ENCODE results near the gene FHOD3. TPM values are rescaled to one million over a fixed set of nuclear protein-coding genes. Genes with fewer than 3 reads are reported as not detected.

The FHOD3 gene
- total RNA-seq, 1 donor: 13.0 TPM

DNA sequence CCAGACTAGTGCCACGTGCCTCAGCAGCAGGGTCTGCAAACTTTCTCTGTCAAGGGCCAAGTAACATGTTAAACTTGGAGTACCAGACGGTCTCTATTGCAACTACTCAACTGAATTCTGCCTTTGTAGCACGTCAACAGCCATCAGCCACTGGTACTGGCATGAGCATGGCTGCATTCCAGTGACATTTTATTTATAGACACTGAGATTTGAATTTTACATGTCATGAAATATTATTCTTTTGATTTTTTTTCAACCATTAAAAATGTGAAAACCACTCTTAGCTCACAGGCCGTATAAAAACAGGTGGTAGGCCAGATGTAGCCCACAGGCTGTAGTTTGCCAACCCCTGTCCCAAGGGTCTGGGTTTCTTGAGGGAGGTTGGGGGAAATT lies 331.6 kb downstream of the FHOD3 start:
- TF ChIP-seq, protein P1, sequence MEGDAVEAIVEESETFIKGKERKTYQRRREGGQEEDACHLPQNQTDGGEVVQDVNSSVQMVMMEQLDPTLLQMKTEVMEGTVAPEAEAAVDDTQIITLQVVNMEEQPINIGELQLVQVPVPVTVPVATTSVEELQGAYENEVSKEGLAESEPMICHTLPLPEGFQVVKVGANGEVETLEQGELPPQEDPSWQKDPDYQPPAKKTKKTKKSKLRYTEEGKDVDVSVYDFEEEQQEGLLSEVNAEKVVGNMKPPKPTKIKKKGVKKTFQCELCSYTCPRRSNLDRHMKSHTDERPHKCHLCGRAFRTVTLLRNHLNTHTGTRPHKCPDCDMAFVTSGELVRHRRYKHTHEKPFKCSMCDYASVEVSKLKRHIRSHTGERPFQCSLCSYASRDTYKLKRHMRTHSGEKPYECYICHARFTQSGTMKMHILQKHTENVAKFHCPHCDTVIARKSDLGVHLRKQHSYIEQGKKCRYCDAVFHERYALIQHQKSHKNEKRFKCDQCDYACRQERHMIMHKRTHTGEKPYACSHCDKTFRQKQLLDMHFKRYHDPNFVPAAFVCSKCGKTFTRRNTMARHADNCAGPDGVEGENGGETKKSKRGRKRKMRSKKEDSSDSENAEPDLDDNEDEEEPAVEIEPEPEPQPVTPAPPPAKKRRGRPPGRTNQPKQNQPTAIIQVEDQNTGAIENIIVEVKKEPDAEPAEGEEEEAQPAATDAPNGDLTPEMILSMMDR (IDR thresholded peaks at IDR 0.05; ENCODE audit: extremely low read depth, low read depth, low read length): no peak
- Histone ChIP-seq H3K4me3 (ENCODE audit: insufficient read depth, low read length) (no peak overlapping the region), H3K79me2 (ENCODE audit: insufficient read depth, low read length) (no peaks in the 10 kb centered on the region), H4K20me1 (ENCODE audit: insufficient read depth, low read length) (no peaks in the 10 kb centered on the region), H3K36me3 (ENCODE audit: insufficient read depth, low read length) (no peaks in the 10 kb centered on the region), H2AFZ (ENCODE audit: low read length) (no peak overlapping the region), H3K4me1 (ENCODE audit: insufficient read depth, low read length) (peaks cover 7% of the 10 kb centered on the region), H3K9me3 (ENCODE audit: low read depth, low read length) (no peaks in the 10 kb centered on the region), H3K27ac (ENCODE audit: low read depth, low read length) (peak overlapping the region; percentile 6), H3K27me3 (ENCODE audit: insufficient read depth, low read length) (no peaks in the 10 kb centered on the region), H3K4me2 (ENCODE audit: insufficient read depth, low read length) (peak overlapping the region; percentile 53)
- DNase-seq (ENCODE audit: insufficient read length, low spot score, missing footprints): no peak

DNA sequence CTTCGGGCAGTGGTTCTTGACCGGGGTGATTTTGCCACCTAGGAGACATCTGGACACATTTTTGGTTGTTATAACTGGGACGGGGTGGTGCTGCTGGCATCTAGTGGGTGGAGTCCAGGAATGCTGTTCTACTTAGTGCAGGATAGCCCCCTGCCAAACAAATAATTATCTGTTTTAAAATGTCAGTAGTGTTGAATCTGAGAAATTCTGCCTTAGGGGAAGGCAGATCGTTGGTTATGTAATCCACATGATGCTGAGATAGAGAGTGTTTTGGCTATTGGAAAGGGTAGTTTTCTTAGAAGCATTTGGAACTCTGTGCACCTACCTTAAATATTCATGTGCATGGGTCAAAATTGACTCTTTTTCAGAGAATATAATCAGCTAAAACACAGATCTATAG lies 332.3 kb downstream of the FHOD3 start:
- Histone ChIP-seq H2AFZ (ENCODE audit: low read length) (no peak overlapping the region), H3K4me2 (ENCODE audit: insufficient read depth, low read length) (no peak overlapping the region), H3K4me3 (ENCODE audit: insufficient read depth, low read length) (no peak overlapping the region), H3K79me2 (ENCODE audit: insufficient read depth, low read length) (no peaks in the 10 kb centered on the region), H3K27ac (ENCODE audit: low read depth, low read length) (no peak overlapping the region), H4K20me1 (ENCODE audit: insufficient read depth, low read length) (no peaks in the 10 kb centered on the region), H3K9me3 (ENCODE audit: low read depth, low read length) (no peaks in the 10 kb centered on the region), H3K36me3 (ENCODE audit: insufficient read depth, low read length) (no peaks in the 10 kb centered on the region), H3K27me3 (ENCODE audit: insufficient read depth, low read length) (no peaks in the 10 kb centered on the region), H3K4me1 (ENCODE audit: insufficient read depth, low read length) (peaks cover 7% of the 10 kb centered on the region)
- DNase-seq (ENCODE audit: insufficient read length, low spot score, missing footprints): no peak
- TF ChIP-seq, protein P1 (IDR thresholded peaks at IDR 0.05; ENCODE audit: extremely low read depth, low read depth, low read length): no peak

DNA sequence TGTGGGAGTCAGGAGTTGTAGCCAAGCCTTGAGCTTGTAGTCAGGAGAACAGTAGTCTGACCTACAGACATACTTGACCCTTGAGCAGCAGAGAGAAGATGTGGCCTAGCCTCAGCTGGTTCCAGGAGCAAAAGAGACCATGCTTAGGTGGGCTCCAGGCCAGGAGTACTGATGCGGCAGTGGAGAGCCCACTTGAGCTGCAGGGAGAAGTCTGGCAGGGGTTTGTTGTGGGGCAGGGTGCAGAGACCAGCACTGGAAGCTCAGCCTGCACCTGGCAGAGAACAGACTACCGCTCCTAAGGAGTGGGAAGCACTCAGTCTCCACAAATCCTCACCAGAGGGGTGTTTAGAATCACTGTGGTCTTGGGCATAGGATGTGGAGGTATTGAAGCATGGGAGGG lies 333.4 kb downstream of the FHOD3 start:
- TF ChIP-seq, protein P1 (IDR thresholded peaks at IDR 0.05; ENCODE audit: extremely low read depth, low read depth, low read length): no peak
- no peaks in the 10 kb centered on the region for H4K20me1 ChIP-seq (ENCODE audit: insufficient read depth, low read length)
- H3K27me3 ChIP-seq (ENCODE audit: insufficient read depth, low read length): no peaks in the 10 kb centered on the region
- no peaks in the 10 kb centered on the region for H3K9me3 ChIP-seq (ENCODE audit: low read depth, low read length)
- H3K79me2 ChIP-seq (ENCODE audit: insufficient read depth, low read length): no peaks in the 10 kb centered on the region
- H2AFZ ChIP-seq (ENCODE audit: low read length): no peak overlapping the region
- H3K4me2 ChIP-seq (ENCODE audit: insufficient read depth, low read length): no peak overlapping the region
- no peaks in the 10 kb centered on the region for H3K36me3 ChIP-seq (ENCODE audit: insufficient read depth, low read length)
- H3K4me1 ChIP-seq (ENCODE audit: insufficient read depth, low read length): peaks cover 7% of the 10 kb centered on the region
- DNase-seq (ENCODE audit: insufficient read length, low spot score, missing footprints): no peak
- no peak overlapping the region for H3K27ac ChIP-seq (ENCODE audit: low read depth, low read length)
- no peak overlapping the region for H3K4me3 ChIP-seq (ENCODE audit: insufficient read depth, low read length)

DNA sequence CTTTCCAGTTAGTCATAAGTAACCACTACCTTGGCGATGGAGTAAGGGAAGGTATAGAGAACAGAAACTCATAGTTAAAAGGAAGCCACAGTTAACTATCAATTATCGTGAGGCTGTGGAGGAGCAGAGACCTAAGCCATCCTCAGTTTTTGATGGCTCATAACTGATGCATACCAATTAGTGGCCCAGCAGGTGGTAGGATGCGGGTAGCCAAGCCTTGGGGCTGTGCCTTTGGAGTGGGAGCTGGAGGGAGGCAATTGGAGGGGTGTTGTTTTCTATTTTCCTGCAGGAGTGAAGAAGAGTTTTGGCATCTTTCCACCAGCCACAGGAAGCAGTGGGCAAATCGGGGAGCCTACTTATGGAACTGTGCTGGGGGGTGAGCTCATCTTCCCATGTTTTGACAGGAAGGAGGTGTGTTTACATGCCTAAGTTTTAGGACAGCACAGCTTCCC lies 336.5 kb downstream of the FHOD3 start:
- H3K4me3 ChIP-seq (ENCODE audit: insufficient read depth, low read length): no peak overlapping the region
- H3K4me1 ChIP-seq (ENCODE audit: insufficient read depth, low read length): peaks cover 3% of the 10 kb centered on the region
- no peaks in the 10 kb centered on the region for H3K36me3 ChIP-seq (ENCODE audit: insufficient read depth, low read length)
- no peaks in the 10 kb centered on the region for H4K20me1 ChIP-seq (ENCODE audit: insufficient read depth, low read length)
- H3K27me3 ChIP-seq (ENCODE audit: insufficient read depth, low read length): no peaks in the 10 kb centered on the region
- no peak overlapping the region for H2AFZ ChIP-seq (ENCODE audit: low read length)
- H3K9me3 ChIP-seq (ENCODE audit: low read depth, low read length): no peaks in the 10 kb centered on the region
- H3K79me2 ChIP-seq (ENCODE audit: insufficient read depth, low read length): no peaks in the 10 kb centered on the region
- no peak overlapping the region for H3K4me2 ChIP-seq (ENCODE audit: insufficient read depth, low read length)
- no peak overlapping the region for H3K27ac ChIP-seq (ENCODE audit: low read depth, low read length)
- TF ChIP-seq, protein P1 (IDR thresholded peaks at IDR 0.05; ENCODE audit: extremely low read depth, low read depth, low read length): no peak
- no peak for DNase-seq (ENCODE audit: insufficient read length, low spot score, missing footprints)
